ENCODE results near the gene IFT172.
"Not testable (repeated sequence)": the region's sequence is repeated elsewhere in the genome, so short reads cannot be mapped to it uniquely, and the experiment has no call there.

Gene IFT172

GRCh38 chr2:27489498-27490397, at the start of gene IFT172:
Gene IFT172 (minus strand): TSS chr2:27489743. CDS start chr2:27489653, 90 bp downstream.
- peak; percentile 100 for DNase-seq

- not testable (repeated sequence) for DNase-seq
Observed at GRCh38 chr2:27538839-27539450, 49.4 kb upstream of the IFT172 start.

- DNase-seq: no peak
Observed at GRCh38 chr2:27537287-27537686, 47.7 kb upstream of the IFT172 start.

- DNase-seq: no peak
Observed at GRCh38 chr2:27531983-27532382, 42.4 kb upstream of the IFT172 start.

- no peak for DNase-seq
Observed at GRCh38 chr2:27527182-27527581, 37.6 kb upstream of the IFT172 start.

GRCh38 chr2:27522400-27522945, 32.9 kb upstream of the IFT172 start:
- no peak for DNase-seq

GRCh38 chr2:27520316-27520715, 30.8 kb upstream of the IFT172 start:
- no peak for DNase-seq

GRCh38 chr2:27518782-27519113, 29.2 kb upstream of the IFT172 start:
- DNase-seq: no peak

DNA sequence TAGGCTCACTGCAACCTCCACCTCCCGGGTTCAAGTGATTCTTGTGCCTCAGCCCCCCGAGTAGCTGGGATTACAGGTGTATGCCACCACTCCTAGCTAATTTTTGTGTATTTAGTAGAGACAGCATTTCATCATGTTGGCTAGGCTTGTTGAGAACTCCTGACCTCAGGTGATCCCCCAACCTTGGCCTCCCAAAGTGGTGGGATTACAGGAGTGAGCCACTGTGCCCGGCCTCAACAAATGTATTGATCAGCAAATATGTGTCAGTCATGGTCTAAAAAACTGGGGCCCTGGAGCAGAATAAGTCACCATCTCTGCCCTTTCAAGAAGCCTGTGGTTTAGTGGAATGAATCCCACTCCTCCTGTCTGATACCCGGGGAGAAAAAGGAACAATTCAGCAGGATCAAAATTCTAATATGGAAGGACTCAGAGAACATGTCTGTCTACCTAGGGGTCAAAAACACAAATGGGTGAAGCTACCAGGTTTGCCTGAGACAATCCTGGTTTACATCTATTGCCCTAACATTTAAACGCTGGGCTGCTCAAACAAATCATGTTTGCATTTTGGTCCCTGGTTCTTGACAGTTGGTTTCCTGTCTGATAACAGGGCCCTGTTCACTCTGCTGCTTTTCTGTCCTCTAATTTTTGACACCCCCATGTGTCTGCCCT, 28.7 kb upstream of the IFT172 start:
- peak; percentile 12 for DNase-seq

GRCh38 chr2:27509326-27509725, 19.8 kb upstream of the IFT172 start:
- DNase-seq: no peak

- no peak for DNase-seq
Observed at GRCh38 chr2:27507293-27507692, 17.8 kb upstream of the IFT172 start.

- DNase-seq: no peak
Observed at GRCh38 chr2:27506587-27506986, 17.0 kb upstream of the IFT172 start.

GRCh38 chr2:27502142-27502541, 12.6 kb upstream of the IFT172 start:
- DNase-seq: no peak

DNA sequence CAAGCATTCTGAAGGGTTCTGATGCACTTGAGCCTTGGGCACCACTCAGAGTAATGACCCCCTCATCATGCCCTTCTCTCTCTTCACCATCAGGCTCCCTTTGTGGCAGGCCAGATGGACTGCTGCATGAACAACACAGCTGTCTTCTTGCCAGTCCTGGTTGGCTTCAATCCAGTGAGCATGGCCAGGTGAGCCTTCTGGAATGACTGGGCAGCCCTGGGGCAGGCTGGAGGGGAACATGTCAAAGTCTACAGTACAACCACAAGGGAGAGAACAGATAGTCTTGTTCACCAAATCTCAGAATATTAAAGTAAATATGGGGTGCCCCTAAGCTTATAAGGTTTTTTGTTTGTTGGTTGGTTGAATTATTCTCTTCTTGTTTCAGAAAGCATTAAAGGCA, 11.5 kb upstream of the IFT172 start:
- peak; percentile 6 for DNase-seq

DNA sequence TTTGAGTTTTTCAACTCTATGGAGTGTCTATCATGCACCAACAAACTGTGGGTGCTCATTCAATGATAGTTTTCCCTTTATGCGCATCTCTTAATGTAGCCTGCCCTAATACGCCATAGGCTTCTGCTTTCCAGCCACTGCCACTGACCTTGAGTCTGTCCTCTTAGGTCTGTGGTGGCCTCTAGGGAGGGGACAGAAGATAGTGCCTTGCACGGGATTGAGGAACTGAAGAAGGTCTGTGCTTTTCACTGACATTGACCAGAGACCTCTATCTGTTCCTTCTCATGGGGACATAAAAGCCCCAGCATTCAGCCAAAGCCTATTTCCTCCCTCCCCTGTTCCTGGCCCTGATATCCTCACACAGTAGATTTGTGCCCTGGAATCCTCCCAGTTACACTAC, 9.4 kb upstream of the IFT172 start:
- DNase-seq: no peak

- DNase-seq: no peak
Observed at GRCh38 chr2:27497288-27497627, 7.7 kb upstream of the IFT172 start.

DNA sequence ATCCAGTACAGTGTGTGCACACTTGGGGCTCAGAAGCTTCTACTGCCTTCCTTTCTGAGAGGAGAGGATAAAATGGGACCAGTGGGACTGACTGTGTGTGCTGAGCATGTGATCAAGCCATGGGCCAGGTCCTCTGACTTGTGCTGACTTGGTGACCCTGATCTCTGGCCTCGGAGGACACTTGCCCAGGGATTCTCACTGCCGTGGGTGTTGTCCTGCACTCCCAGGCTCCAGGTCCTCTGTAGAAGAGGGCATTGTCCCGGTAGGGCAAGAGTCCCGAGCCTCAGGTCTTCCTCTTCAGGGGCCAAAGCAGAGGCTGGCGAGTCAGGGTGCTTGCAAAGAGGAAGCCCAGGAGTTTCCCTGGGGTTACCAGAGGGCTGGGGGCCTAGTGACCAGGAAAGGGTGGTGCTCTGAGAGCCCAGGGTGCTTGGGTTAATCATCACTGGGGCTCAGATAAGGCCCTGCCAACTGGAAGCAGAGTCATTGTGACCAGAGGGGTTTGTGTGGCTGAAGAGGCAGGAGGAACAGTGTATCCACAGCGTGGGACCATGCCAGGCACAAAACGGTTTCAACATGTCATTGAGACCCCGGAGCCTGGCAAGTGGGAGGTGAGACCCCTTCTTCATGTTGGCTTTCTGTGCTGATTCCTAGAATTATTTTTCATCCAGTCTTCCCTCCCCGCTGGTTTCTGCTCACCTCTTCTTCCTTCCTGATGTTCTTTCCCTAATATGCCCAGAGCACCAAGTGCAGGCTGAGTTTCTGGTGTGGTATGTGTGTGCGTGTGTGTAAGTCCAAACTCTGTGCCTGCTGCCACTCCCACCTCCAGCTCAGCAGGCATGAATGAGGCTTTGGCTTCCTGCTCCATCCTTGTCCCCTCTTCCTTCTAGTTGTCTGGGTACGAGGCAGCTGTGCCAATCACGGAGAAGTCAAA, 7.1 kb upstream of the IFT172 start, which contains the start of gene GCKR:
Gene GCKR (plus strand): TSS at position 483 of the 931 bp plus-strand sequence. CDS start 66 bp downstream, at position 549.
- no peak for DNase-seq

DNA sequence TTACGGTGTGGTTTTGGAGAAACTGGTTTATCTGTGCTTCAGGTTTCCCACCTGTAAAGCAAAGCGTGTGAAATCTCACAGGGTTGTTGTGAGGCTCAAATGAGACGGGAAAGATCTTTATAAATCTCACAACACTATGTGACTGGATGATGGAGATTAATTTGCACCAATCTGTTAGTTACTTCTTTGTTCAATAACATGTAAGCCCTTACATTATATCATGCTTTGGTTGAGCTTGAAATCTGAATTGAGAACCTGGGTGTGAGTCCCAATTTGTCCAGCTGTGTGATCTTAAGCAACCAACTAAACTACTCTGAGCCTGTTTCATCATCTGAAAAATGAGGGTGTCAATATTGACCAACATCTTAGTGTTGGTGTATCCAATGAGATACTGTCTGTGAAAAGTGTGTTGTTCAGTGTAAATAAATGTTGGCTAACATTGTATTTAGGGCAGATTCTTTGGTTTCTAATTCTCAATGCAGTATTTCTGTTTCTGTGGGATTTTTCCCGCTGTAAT, 6.4 kb upstream of the IFT172 start:
- DNase-seq: no peak

GRCh38 chr2:27494944-27495554, 5.5 kb upstream of the IFT172 start, which contains the start of gene FNDC4:
Gene FNDC4 (minus strand): TSS chr2:27495200. CDS start chr2:27494679, 521 bp downstream.
- peak; percentile 29 for DNase-seq

- DNase-seq: no peak
Observed at GRCh38 chr2:27494284-27494943, 4.9 kb upstream of the IFT172 start.

- DNase-seq: no peak
Observed at GRCh38 chr2:27493948-27494283, 4.4 kb upstream of the IFT172 start.
